Mesenchymal stem cell (in vitro differentiated cells and primary cell): ENCODE measurements around the gene MTCH1.

ENCODE experiments used
- DNase-seq: peaks from one replicate; pipeline ENCODE4 v3.0.0-alpha.2; 2013
- H2AFZ ChIP-seq: one replicate; pipeline ENCODE4 v1.6.1; 2013; ENCODE audit warnings: low read depth, mild to moderate bottlenecking, control low read depth, inconsistent platforms, low read length, moderate library complexity
- H2AK5ac ChIP-seq: 2 replicates; pipeline ENCODE4 v1.6.1; 2013; ENCODE audit warnings: low read length, moderate library complexity, mild to moderate bottlenecking, inconsistent platforms; ENCODE audit not compliant: severe bottlenecking
- H2BK120ac ChIP-seq: one replicate; pipeline ENCODE4 v1.6.1; 2013; ENCODE audit warnings: low read depth, mild to moderate bottlenecking, inconsistent platforms, low read length, moderate library complexity
- H2BK12ac ChIP-seq, 2 experiments: one replicate each; pipeline ENCODE4 v1.6.1; 2013; ENCODE audit warnings: inconsistent platforms in 2 of 2, low read length in 2 of 2, mild to moderate bottlenecking in 2 of 2, moderate library complexity in 2 of 2, control low read depth in 1 of 2
- H2BK15ac ChIP-seq: one replicate; pipeline ENCODE4 v1.6.1; 2013; ENCODE audit warnings: mild to moderate bottlenecking, low read depth, inconsistent platforms; ENCODE audit not compliant: poor library complexity, severe bottlenecking
- H2BK5ac ChIP-seq: 2 replicates; pipeline ENCODE4 v1.6.1; 2013; ENCODE audit warnings: low read depth, mild to moderate bottlenecking, low read length, control low read depth, inconsistent platforms; ENCODE audit not compliant: poor library complexity, severe bottlenecking
- H3K14ac ChIP-seq, 2 experiments: one replicate each; pipeline ENCODE4 v1.6.1; 2013; ENCODE audit warnings: inconsistent platforms in 2 of 2, low read length in 2 of 2, control low read depth in 1 of 2, mild to moderate bottlenecking in 1 of 2, moderate library complexity in 1 of 2
- H3K18ac ChIP-seq, 2 experiments: one replicate each; pipeline ENCODE4 v1.6.1; 2013; ENCODE audit warnings: inconsistent platforms in 2 of 2, low read length in 2 of 2, control low read depth in 1 of 2, low read depth in 1 of 2, mild to moderate bottlenecking in 1 of 2
- H3K23ac ChIP-seq, 2 experiments: one replicate each; pipeline ENCODE4 v1.6.1; 2013; ENCODE audit warnings: inconsistent platforms in 2 of 2, low read length in 2 of 2, mild to moderate bottlenecking in 2 of 2, moderate library complexity in 2 of 2, control low read depth in 1 of 2
- H3K27ac ChIP-seq: 2 replicates; pipeline ENCODE4 v1.5.1; 2013; ENCODE audit warnings: mild to moderate bottlenecking, moderate library complexity, low read length, control low read depth, inconsistent platforms; ENCODE audit not compliant: poor library complexity, severe bottlenecking
- H3K27me3 ChIP-seq, 2 experiments: 2 replicates each; pipeline versions ENCODE4 v1.6.1 to v1.7.0; 2013; ENCODE audit warnings: low read length in 2 of 2, mild to moderate bottlenecking in 2 of 2, moderate library complexity in 2 of 2, control low read depth in 1 of 2, inconsistent platforms in 1 of 2; ENCODE audit not compliant: control insufficient read depth in 1 of 2, insufficient read depth in 1 of 2
- H3K36me3 ChIP-seq, 2 experiments: 2 replicates each; pipeline versions ENCODE4 v1.6.1 to v1.7.0; 2013; ENCODE audit warnings: low read length in 2 of 2, control low read depth in 1 of 2, inconsistent platforms in 1 of 2, low read depth in 1 of 2, mild to moderate bottlenecking in 1 of 2; ENCODE audit not compliant: insufficient read depth in 2 of 2, control insufficient read depth in 1 of 2
- H3K4ac ChIP-seq, 2 experiments: one replicate each; pipeline ENCODE4 v1.6.1; 2013; ENCODE audit warnings: inconsistent platforms in 2 of 2, low read length in 2 of 2, mild to moderate bottlenecking in 2 of 2, moderate library complexity in 2 of 2, control low read depth in 1 of 2, low read depth in 1 of 2
- H3K4me1 ChIP-seq: 2 replicates; pipeline ENCODE4 v1.6.1; 2013; ENCODE audit warnings: low read depth, low read length, control low read depth; ENCODE audit not compliant: control insufficient read depth, insufficient read depth
- H3K4me2 ChIP-seq: 2 replicates; pipeline ENCODE4 v1.6.1; 2013; ENCODE audit warnings: low read length, mild to moderate bottlenecking, inconsistent platforms; ENCODE audit not compliant: poor library complexity, severe bottlenecking
- H3K4me3 ChIP-seq, 2 experiments: 2 replicates each; pipeline versions ENCODE4 v1.5.1 to v1.7.0; 2013; ENCODE audit warnings: low read length in 2 of 2, mild to moderate bottlenecking in 2 of 2, control low read depth in 1 of 2, low read depth in 1 of 2; ENCODE audit not compliant: insufficient read depth in 1 of 2
- H3K79me1 ChIP-seq: replicated peaks from 2 replicates; pipeline ENCODE4 v1.6.1; 2013; ENCODE audit warnings: mild to moderate bottlenecking, control low read depth, low read length, inconsistent platforms; ENCODE audit not compliant: poor library complexity, severe bottlenecking
- H3K9ac ChIP-seq: 2 replicates; pipeline ENCODE4 v1.7.0; 2013; ENCODE audit warnings: mild to moderate bottlenecking, low read length, moderate library complexity
- H3K9me3 ChIP-seq: 2 replicates; pipeline ENCODE4 v1.7.0; 2013; ENCODE audit warnings: mild to moderate bottlenecking, low read length; ENCODE audit not compliant: control insufficient read depth
- H4K8ac ChIP-seq: one replicate; pipeline ENCODE4 v1.6.1; 2013; ENCODE audit warnings: inconsistent platforms, mild to moderate bottlenecking, low read length, moderate library complexity
- H4K91ac ChIP-seq: one replicate; pipeline ENCODE4 v1.6.1; 2013; ENCODE audit warnings: mild to moderate bottlenecking, low read length, inconsistent platforms
- WGBS: methylation state at CpG from one replicate; pipeline ENCODE4 v1.1.7; 2013; ENCODE audit warnings: mixed read lengths; 5-methylcytosine and 5-hydroxymethylcytosine counted together

Gene MTCH1

DNA sequence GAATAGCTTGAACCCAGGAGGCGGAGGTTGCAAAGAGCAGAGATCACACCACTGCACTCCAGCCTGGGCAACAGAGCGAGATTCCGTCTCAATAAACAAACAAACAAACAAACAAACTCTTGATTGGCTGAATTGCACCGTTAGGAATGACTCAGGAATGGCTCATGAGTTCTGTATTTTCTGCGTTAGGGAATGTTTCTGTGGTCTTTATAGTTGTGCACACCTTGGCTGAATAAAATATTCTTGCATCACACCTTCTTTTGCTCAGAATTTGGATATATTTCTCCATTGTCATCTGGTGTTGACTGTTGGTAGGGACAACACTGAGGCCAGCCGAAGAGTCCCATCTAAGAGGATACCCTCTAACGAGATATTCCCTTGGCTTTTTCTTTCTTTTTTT, 51.1 kb downstream of the MTCH1 start:
- WGBS = 80% methylated on average over 1 of the region's 7 CpGs

DNA sequence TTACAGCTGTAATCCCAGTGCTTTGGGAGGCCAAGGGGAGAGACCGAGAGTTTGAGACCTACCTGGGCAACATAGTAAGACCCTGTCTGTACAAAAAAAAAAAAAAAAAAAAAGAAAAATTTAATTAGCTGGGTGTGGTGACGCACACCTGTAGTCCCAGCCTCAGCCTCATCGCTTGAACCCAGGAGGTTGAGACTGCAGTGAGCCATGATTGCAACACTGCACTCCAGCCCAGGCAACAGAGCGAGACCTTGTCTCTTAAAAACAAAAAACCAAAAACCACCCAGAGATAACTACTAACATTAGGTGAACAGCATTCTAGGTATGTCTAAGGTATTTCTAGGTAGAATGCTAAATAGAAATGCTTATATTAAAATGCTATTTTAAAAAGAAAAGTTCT, 52.5 kb downstream of the MTCH1 start:
- Histone ChIP-seq H2BK12ac (no peak overlapping the region), H3K4me1 (peaks cover 15% of the 10 kb centered on the region), H2AK5ac (no peak overlapping the region), H3K23ac (no peak overlapping the region), H3K18ac (no peak overlapping the region), H3K36me3 (no peaks in the 10 kb centered on the region), H3K79me1 (no peaks in the 10 kb centered on the region), H3K4me3 (no peak overlapping the region), H3K9me3 (no peaks in the 10 kb centered on the region), H3K4ac (no peak overlapping the region), H4K8ac (no peak overlapping the region), H4K91ac (no peak overlapping the region), H3K14ac (no peak overlapping the region), H3K27me3 (no peaks in the 10 kb centered on the region), H2BK15ac (no peak overlapping the region), H3K9ac (no peak overlapping the region), H3K4me2 (no peak overlapping the region), H2BK120ac (no peak overlapping the region), H3K27ac (no peak overlapping the region), H2AFZ (no peak overlapping the region), H2BK5ac (no peak overlapping the region)
- DNase-seq = no peak
- 83% methylated on average over 3 of the region's 4 CpGs for WGBS

More for the DNA sequence above, 51.1 kb downstream of the MTCH1 start:
- Histone ChIP-seq H3K36me3 (no peaks in the 10 kb centered on the region), H3K9me3 (no peaks in the 10 kb centered on the region), H3K4ac (no peak overlapping the region), H3K4me2 (no peak overlapping the region), H2AFZ (no peak overlapping the region), H4K91ac (no peak overlapping the region), H3K23ac (no peak overlapping the region), H2AK5ac (no peak overlapping the region), H3K4me1 (peaks cover 18% of the 10 kb centered on the region), H3K9ac (no peak overlapping the region), H3K27ac (no peak overlapping the region), H3K14ac (no peak overlapping the region), H3K18ac (no peak overlapping the region), H2BK120ac (no peak overlapping the region), H3K79me1 (no peaks in the 10 kb centered on the region), H3K4me3 (no peak overlapping the region), H3K27me3 (no peaks in the 10 kb centered on the region), H2BK5ac (no peak overlapping the region), H4K8ac (no peak overlapping the region), H2BK15ac (no peak overlapping the region), H2BK12ac (no peak overlapping the region)
- DNase-seq = no peak

DNA sequence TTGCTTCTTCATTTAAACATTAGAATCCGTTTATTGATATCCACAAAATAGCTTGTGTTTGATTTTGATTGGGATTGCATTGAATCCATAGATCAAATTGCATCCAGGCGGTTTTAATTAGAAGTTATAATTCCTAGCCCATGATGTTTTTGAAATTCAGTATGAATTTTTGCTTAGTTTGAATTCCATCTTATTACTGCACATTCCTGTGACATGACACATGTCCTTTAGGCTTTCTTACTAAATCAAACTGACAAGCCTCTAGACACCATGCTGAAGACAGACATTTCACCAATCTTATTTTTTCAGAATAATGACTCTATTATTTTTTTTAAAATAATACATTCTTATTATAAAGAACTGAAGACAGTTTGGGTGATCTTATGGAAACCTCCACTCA, 52.9 kb downstream of the MTCH1 start:
- Histone ChIP-seq H3K4me3 (no peak overlapping the region), H4K8ac (no peak overlapping the region), H3K18ac (no peak overlapping the region), H3K36me3 (no peaks in the 10 kb centered on the region), H3K14ac (no peak overlapping the region), H2BK12ac (no peak overlapping the region), H3K9ac (no peak overlapping the region), H3K27ac (no peak overlapping the region), H3K4me2 (no peak overlapping the region), H4K91ac (no peak overlapping the region), H2BK15ac (no peak overlapping the region), H3K9me3 (no peaks in the 10 kb centered on the region), H2BK5ac (no peak overlapping the region), H2AFZ (no peak overlapping the region), H3K79me1 (no peaks in the 10 kb centered on the region), H3K27me3 (no peaks in the 10 kb centered on the region), H2AK5ac (no peak overlapping the region), H3K23ac (no peak overlapping the region), H2BK120ac (no peak overlapping the region), H3K4me1 (peaks cover 15% of the 10 kb centered on the region), H3K4ac (no peak overlapping the region)
- 83% methylated on average over 1 of the region's 2 CpGs for WGBS
- no peak for DNase-seq

DNA sequence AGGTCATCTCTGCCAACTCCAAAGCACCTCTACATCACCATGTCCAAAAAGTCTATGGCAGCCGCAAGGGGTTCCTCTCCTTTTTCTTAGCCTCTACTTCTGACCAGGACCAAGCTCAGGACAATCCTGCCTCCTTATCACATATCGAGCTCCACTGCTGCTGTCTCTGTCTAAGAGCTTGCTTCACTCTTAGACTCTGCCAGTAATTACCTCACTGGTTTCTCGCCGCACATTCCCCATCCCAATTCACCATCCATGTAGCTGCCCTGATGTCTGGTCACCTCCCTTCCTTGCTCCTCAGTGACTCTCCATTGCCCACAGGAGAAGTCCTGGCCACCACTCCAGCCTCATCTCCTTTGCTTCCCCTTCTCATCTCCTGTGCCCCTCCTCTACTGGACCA, 55.5 kb downstream of the MTCH1 start:
- no peak overlapping the region for H2BK5ac ChIP-seq
- H3K27me3 ChIP-seq = no peaks in the 10 kb centered on the region
- no peak overlapping the region for H2AK5ac ChIP-seq
- no peak for DNase-seq
- H2BK120ac ChIP-seq = no peak overlapping the region
- no peak overlapping the region for H2BK15ac ChIP-seq
- H3K4me3 ChIP-seq = no peak overlapping the region
- H3K23ac ChIP-seq = no peak overlapping the region
- H3K9me3 ChIP-seq = no peaks in the 10 kb centered on the region
- H3K4me1 ChIP-seq = peaks cover 22% of the 10 kb centered on the region
- H3K4me2 ChIP-seq = no peak overlapping the region
- H3K36me3 ChIP-seq = peaks cover 0 to 4% of the 10 kb centered on the region in 2 experiments
- no peak overlapping the region for H3K27ac ChIP-seq
- H3K79me1 ChIP-seq = no peaks in the 10 kb centered on the region
- WGBS = 96% methylated on average over 4 of the region's 4 CpGs
- no peak overlapping the region for H3K4ac ChIP-seq
- no peak overlapping the region for H3K9ac ChIP-seq
- no peak overlapping the region for H2BK12ac ChIP-seq
- no peak overlapping the region for H4K91ac ChIP-seq
- H3K14ac ChIP-seq = no peak overlapping the region
- no peak overlapping the region for H4K8ac ChIP-seq
- H2AFZ ChIP-seq = no peak overlapping the region
- H3K18ac ChIP-seq = no peak overlapping the region
